KBM-7 (cell line): Measurements from ENCODE around the gene CELF2.

ENCODE experiments used
- DNase-seq: peaks from one replicate; pipeline ENCODE4 v3.0.0-alpha.2; 2015
- in situ Hi-C: fragments of 300-500 bp; cut with MboI; formaldehyde crosslinking; loops from 2 replicates; pipeline ENCODE4 v1.14.3; 2020; ENCODE audit warnings: low sequenced_read_pairs, low pct_unique_long_range_greater_than_20kb, mixed read lengths

The CELF2 gene

DNA sequence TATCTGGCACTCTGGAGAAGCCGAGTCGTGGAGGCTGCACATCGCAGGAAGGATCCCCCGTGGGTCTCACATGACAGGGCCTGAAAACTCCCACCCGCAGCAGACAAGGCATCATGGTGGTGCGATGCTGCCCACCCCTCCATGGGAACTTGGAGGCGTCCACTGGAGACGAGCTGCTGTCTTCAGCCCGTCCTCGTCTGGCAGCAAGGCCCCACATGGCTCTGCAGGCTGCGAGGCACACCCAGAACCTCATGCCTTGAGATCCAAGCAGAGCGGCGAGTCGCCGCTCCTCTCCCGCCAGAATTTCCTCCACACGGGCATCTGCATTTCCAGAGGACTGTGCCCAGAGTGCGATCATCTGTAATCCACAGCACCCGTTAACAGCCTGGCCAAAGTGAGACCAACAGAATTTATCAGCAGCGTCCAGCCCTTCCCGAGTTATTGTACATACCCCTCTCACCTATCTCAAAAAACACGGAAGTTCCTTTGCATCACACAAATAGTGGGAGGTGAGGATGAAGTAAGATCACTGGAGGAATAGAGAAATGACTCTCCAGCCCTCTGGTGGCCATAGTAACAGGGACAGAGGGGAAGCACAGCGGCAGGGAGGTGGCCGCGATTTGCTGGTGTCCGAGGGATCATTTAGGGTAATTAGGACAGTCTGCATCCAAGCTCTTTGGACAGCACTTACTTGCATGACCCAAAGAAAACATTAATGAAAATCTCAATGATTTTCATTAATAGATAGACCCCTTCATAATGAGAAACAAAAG is 301.3 kb downstream of the CELF2 start:
- in situ Hi-C loops = no loop called here
- no peak for DNase-seq

DNA sequence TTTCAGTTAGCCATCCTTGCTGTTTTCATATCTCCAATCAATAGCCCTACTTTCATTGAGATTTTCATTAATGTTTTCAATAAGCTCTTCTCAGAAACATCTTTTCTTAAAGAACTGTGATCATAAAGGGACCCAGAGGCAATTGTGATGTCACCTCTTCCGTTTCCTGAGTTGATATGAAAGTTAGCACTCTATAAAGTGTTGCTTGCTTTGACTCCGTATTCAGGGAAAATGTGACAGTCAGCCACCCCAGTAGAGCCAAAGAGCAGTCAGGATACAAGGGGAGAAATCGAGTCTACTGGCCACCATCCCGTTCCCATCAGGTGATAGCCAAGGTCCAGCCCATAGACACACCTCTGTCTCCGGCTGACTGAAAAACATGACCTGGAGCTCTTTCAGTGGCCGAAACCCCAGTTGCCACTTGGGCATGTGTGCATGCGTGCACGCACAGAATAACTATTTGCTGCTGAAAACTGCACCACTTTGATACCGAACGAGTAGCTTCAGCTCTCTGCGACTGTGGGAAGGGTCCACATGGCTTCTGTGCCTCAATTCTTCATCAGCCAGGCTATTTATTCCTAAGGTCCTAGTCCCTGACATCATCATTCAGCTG is 302.4 kb downstream of the CELF2 start:
- in situ Hi-C loops = no loop called here
- DNase-seq = no peak

DNA sequence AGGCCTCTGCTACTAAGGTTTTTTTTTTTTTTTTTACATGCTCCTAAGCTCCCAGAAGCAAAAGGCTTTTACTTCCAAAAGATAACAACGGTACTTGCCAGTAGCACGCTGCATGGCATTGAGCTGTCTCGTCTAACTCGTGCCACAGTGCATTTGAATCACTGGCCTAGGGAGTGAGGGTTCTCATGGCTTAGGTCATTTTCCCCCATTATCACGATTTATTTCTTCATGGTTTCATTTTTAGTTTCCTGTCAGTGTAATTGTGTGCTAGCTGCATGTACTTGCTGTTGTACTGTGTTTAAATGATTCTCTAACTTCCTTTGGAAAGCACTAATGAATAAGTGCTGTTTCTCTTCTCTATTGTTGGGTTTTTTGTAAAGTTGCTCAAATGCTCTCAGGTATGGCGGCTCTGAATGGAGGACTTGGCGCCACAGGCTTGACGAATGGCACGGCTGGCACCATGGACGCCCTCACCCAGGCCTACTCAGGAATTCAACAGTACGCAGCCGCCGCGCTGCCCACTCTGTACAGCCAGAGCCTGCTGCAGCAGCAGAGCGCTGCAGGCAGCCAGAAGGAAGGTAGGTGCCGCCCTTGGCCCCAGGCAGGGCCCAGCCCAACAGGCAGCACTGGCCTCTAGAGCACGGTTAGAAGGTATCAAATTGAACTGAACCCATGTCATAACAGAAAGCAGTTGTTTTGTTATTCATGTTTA is 303.3 kb downstream of the CELF2 start:
- in situ Hi-C loops = no loop called here

DNA sequence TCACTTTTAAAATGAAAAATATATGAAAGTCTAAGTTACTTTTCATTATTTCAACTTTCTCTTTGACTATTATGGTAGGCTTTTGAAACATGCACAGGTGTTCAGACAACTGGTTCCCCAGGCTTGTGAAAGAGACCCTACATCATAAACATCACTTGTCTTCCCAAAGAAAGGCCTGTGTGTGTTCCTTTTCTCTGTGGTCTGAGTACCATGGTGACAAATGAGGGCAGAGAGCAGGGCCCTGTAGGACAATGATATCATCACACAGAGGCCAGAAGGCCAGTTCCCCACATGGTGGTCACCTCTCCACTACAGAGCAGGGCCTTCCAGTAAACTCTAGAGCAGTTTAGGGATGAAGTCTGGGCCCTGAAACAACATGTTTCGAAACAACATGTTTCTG is 305.0 kb downstream of the CELF2 start:
- in situ Hi-C loops = no loop called here
- no peak for DNase-seq

More for the DNA sequence above, 303.3 kb downstream of the CELF2 start:
- no peak for DNase-seq

DNA sequence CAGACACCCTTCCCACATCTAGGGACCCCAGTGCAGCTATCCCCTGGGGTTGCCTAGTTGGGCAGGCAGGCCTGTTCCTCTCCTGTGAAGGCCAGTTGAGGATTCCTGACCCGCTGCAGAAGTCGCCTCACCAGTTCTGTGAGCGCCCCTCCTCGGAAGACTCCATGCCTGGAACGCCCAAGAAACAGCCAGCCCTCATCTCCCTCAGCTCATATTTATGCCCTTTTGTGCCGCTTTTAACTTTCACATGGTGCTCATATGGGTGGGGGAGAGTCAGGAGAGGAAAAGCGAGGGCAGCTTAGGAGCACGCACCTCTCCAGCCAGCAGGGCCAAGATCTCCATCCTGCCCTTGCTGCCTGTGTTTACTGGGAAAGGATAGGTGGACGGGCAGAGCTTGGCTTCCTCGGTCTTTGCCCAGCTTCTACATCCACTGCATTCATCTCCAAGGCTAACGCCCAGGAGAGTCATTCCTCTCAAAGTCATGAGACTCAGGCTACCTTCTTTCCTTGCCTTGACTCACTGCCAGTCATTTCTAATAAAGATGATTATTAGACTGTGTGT is 307.2 kb downstream of the CELF2 start:
- DNase-seq = no peak
- in situ Hi-C loops = no loop called here

DNA sequence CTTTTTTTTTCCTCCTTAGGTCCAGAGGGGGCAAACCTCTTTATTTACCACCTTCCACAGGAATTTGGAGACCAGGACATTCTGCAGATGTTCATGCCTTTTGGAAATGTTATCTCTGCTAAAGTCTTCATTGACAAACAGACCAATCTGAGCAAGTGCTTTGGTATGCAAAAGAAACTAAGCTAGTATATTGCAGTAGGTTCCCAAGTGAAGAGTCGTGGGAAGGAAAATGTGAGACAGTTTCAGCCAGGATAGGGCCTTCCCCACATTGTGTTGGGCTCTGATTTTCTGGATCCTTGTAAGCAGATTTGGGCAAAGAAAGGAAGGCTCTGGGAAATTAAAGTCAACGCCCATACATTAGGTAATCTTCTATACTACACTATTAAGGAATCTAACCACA is 308.1 kb downstream of the CELF2 start:
- no peak for DNase-seq
- in situ Hi-C loops = no loop called here

DNA sequence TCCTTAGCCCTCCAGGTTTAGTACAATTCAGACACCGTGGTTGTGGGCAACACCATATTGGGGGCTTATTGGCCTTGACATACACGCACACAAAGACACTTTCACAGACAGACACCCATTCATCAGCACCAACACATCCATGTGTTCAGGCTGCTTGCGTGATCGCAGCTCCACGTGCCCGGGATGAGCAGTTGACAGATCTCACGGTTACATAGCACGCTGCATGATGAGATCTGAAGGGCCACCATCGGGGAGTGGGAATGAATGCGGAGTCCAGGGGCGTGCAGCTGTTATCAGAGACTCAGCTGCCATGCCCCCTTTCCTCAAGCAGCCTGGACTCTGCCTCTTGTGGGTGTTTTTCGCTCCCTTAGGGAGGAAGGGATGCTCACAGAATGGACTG is 308.6 kb downstream of the CELF2 start:
- in situ Hi-C loops = no loop called here
- DNase-seq = no peak

DNA sequence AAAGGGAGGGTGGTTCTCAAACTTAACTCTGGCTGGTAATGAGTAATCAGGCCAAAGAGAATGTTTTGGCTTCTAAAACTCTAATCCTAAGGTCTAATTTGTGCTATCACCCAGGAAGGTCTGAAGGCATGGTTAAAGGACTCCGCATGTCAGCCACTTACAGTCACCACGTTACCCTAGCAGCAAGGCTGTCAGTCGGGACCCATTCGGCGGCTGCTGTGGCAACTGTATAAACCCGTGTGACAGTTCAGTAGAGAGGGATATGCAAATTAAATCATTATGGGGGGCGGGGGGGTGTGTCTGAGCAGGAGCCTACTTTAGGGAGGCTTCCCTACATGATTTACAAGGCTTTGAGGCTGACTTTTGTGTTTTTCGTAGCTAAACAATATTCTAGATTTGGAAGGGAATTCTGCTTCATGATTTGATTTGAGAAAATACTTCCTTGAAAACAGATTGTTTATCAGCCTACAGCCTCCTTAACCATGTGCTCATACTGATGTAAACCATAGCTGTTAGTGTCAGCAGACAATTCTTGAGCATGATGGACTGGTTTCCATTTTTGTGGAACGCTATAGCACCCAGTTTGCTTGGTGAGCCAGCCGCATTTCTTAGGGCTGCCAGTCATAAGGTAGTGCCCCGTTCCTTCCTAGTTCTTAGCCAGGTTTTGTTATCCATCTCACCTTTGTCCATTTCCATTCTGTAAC is 309.4 kb downstream of the CELF2 start:
- no peak for DNase-seq
- in situ Hi-C loops = no loop called here

DNA sequence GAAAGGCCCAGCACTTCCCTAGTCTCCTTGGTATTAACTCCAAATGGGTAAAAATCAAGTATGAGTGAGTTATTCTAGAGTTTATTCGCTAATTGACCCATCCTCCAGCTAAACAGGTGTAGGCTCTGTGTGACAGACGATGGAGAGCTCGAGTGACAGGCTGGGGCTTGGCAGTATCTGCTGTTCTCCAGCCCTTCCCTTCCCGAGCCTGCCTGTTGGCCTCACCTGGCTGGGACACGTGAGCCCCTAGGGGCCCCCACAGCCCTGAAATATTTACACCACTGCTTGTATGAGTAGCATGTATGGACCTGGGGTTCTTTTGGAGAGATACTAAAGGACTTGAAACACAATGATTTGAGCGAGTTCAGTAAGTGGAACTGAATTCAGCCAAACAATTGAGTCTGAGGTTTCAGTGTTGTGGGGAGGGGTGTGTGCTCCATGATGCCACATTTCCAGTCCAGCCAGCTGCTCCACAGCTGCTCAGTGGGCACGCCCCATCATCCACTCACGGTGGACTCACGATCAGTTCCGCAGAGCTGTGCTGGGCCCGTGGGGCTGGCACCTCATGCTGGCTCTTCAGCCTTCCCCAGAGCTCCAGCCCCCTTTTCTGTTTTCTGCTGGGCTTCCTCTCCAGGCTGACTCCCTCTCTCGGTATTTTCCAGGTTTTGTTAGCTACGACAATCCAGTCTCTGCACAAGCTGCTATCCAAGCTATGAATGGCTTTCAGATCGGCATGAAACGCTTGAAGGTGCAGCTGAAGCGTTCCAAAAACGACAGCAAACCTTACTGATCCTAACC is 310.8 kb downstream of the CELF2 start:
- in situ Hi-C loops = no loop called here
- no peak for DNase-seq

DNA sequence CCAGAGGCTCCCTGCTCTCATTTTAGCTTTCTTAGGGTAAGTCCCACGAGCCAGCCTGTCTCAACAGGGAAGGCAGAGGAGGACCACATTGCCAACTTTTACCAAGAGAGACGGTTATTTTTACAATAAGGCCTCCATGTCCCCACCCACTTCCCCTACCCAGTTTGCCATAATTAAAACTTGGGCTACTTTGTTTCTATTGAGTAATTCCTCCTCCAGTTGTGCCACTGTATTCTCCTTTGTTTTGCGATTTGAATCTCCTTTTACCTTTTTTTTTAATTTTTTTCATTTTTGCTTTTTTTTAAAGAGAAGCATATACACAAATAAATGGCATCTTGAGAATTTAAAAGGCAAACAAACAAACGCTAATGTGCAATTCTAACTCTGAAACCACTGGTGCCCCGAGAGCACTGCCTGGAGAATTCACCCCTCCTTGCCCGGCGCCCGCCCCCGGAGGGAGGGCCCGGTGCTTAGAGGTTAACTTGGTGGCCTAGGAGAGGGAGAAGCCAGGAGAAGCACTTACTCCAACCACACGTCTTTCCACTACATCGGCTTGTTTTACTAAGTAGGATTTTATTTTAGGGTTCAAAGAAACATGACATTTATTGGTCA is 311.5 kb downstream of the CELF2 start:
- DNase-seq = no peak
- in situ Hi-C loops = no loop called here

DNA sequence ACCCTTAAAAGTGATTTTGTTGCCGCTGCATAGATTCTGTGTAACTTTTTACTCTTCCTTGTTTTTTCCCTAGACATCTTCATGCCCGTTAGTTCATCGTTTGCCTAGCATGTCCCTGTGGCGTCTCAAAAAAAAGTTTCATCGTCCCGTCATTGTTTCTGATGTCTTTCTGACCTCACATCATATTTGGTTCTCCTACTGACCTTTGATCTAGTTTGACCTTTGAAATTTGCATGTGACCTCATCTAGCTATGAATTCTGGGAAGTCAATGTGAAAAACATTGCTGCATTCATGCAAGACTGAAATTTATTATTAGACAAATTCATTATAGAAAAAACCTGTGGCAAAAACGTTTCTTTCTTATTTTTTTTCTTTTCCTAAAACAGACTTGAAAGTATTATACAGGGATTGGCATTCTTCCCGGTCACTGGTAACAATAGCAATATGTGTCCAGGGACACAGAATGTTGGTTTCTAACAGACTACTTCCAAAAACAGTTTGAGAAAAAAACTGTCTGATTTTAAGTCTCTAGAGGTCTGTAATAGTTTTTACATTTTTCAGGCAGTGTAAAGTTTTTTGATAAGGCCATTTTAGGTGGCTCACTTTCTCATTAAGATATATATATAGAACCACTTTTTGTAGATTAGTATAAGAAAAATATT is 312.8 kb downstream of the CELF2 start:
- in situ Hi-C loops = no loop called here
- DNase-seq = no peak

DNA sequence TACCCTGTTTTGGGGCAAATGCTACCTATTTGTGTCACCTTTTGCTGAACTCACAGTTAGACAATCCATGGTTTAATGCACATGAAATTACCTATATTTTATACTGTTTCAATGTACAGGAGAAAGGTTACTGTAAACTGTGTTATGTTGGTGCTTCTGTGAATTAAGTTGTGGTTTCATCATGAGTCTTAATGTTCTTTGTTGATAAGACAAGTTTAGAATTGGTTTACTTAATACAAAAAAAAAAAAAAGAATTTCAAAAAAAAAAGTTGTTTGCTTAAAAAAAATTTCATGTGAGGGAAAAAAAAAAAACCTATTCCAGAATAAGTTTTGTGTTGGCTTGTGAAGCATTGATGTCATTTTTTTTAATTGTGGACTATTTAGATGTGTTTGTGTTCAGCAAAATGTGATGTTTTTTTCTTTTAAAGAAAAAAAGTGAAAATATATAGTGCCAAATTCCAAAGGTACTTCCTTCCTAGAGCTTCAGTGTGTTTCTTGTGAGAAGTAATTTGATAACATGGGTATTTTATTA is 313.4 kb downstream of the CELF2 start:
- in situ Hi-C loops = no loop called here
- DNase-seq = no peak

DNA sequence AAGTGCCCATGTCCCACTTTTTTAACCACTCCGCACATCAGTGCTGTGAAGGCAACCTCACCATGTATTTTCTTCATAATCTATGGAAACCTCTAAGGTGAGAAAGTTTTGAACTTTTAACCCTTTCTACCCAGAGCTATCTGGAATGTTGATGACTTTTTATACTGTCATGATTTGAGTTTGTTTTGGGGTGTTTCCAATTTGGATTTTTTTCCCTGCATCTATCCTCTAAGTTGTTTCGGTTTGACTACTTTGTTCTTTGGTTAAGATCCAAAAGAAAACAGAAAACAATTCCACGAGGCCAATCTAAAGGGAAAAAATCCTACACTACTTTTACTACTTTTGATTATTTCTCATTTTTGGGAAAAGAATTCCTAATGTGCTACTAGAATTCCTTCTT is 314.1 kb downstream of the CELF2 start:
- in situ Hi-C loops = no loop called here
- DNase-seq = no peak

DNA sequence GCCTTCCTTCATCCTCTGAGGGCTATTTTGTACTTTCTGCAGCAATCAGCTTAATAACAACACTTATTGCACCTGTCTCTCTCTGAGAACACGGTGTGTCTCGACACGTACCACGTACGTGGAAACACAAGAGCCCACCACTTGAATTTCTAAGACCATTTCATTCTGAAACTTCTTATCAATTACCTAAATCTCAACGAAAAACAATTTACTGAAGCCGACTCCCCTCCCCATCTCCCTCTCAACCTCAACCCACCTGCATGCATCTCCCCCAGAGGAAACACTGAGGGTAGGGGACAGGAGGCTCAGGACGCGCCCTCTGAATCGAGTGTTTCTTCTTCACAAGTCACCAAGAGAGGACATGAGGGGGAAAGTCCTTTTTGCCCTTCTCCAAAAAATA is 315.2 kb downstream of the CELF2 start:
- no peak for DNase-seq
- in situ Hi-C loops = no loop called here

DNA sequence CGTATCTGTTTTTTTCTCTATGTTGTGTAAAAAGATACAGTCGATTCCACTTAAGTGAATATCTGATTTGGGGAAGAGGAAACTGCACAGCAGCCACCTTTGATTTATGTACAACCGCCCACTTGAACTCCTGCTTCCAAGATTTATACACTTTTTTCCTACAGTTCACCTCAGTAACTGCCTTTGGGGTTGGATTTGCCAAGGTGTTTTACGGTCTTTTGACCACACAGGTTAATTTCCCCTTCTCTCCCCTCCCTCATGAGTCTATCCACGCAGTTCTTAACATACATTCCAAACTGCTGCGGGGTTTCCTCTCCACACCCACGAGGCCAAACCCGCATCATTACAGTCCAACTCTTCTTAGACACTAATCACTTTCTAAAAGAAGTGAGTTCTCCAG is 316.8 kb downstream of the CELF2 start:
- in situ Hi-C loops = no loop called here

DNA sequence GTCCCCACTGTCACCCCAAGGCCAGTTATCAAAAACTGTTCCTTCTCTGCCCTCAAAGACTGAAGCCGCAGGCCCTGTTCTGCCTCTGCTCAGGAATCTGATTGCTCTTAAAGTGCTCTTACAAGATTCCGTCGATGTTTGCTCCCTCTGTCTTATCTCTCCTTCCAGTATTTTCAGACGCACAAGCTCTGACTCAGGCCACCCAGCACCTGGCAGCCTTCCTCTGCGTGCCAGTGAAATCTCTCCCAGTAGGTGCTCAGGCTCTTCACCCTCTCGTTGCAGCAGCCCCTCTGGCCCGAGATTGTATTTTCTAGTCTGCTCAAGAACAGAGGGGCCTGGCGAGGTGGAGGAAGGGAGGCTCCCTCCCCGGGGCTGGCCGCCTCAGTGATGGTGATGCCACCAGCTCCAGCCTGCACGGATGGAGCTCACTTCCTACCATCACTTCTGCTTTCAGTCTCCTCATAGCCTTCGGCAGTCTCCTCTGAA is 317.5 kb downstream of the CELF2 start:
- in situ Hi-C loops = no loop called here

More for the DNA sequence above, 316.8 kb downstream of the CELF2 start:
- DNase-seq = no peak

DNA sequence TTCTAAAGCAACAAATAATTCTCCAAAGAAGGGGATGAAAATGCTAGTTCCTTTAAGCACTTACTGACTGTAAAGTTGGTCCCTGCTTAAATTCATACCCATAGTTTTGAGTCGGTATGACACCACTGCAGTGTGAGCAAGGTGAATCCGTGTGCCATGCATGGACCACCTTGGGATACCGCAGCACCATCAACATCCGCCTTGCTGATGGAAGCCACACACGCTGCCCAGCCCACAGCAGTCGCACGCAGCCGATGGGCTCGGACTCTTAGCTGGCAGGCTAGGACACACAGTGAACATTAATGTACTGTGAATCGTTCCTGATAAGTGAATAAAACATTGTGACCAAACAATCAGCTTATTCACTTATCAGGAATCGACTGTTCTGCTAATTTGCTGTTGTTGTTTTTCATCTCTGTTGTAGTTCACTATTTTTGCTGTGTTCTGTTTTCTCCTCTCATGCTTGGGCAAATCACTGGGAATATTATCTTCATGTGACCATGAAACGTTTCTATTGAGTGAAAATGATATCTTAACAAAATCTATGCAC is 318.3 kb downstream of the CELF2 start:
- in situ Hi-C loops = no loop called here
- no peak for DNase-seq

More for the DNA sequence above, 317.5 kb downstream of the CELF2 start:
- DNase-seq = no peak
